NCI-H446 (cell line): ENCODE data around the gene PLOD2.
"Not testable (repeated sequence)": the region's sequence is repeated elsewhere in the genome, so short reads cannot be mapped to it uniquely, and the experiment has no call there.

Experiments used
- DNase-seq, 2 experiments: peaks; one replicate each; lab custom pipeline; 2025; lab: John Stamatoyannopoulos, UW

The PLOD2 gene

GRCh38 chr3:146138902-146139301 is 22.1 kb downstream of the PLOD2 start:
- DNase-seq = no peak

GRCh38 chr3:146136647-146137046 is 24.3 kb downstream of the PLOD2 start:
- no peak for DNase-seq

GRCh38 chr3:146134348-146135117 is 26.5 kb downstream of the PLOD2 start:
- DNase-seq = peak in 1 of 2 experiments; percentile 73

- DNase-seq = peak; percentile 36 to 47
Measured at GRCh38 chr3:146133441-146133840, 27.5 kb downstream of the PLOD2 start.

- DNase-seq = no peak
Measured at GRCh38 chr3:146131616-146132410, 29.2 kb downstream of the PLOD2 start.

- DNase-seq = peak in 1 of 2 experiments; percentile 48
Measured at GRCh38 chr3:146130881-146131371, 30.1 kb downstream of the PLOD2 start.

GRCh38 chr3:146129750-146130149 is 31.2 kb downstream of the PLOD2 start:
- DNase-seq = no peak

GRCh38 chr3:146128939-146129338 is 32.0 kb downstream of the PLOD2 start:
- no peak for DNase-seq

- no peak for DNase-seq
Measured at GRCh38 chr3:146128179-146128578, 32.8 kb downstream of the PLOD2 start.

- peak; percentile 52 to 66 for DNase-seq
Measured at GRCh38 chr3:146125951-146126350, 35.0 kb downstream of the PLOD2 start.

GRCh38 chr3:146124126-146124801 is 36.7 kb downstream of the PLOD2 start:
- DNase-seq = no peak

- DNase-seq = peak; percentile 32 to 45
Measured at GRCh38 chr3:146117406-146118285, 43.3 kb downstream of the PLOD2 start.

- no peak for DNase-seq
Measured at GRCh38 chr3:146115619-146116018, 45.4 kb downstream of the PLOD2 start.

- not testable (repeated sequence) for DNase-seq
Measured at GRCh38 chr3:146113804-146114203, 47.2 kb downstream of the PLOD2 start.

GRCh38 chr3:146111337-146111736 is 49.6 kb downstream of the PLOD2 start:
- no peak for DNase-seq

- no peak for DNase-seq
Measured at GRCh38 chr3:146110161-146110560, 50.8 kb downstream of the PLOD2 start.

- peak in 1 of 2 experiments; percentile 28 for DNase-seq
Measured at GRCh38 chr3:146106986-146107385, 54.0 kb downstream of the PLOD2 start.

- DNase-seq = no peak
Measured at GRCh38 chr3:146104068-146104467, 56.9 kb downstream of the PLOD2 start.

GRCh38 chr3:146102885-146103284 is 58.1 kb downstream of the PLOD2 start:
- DNase-seq = peak; percentile 32 to 40

GRCh38 chr3:146101538-146101937 is 59.4 kb downstream of the PLOD2 start:
- DNase-seq = no peak

- DNase-seq = no peak
Measured at GRCh38 chr3:146100825-146101444, 60.0 kb downstream of the PLOD2 start.
